Sigmoid colon (tissue), 7 donors: ENCODE data around the gene RDH11. TPM values are rescaled to one million over a fixed set of nuclear protein-coding genes. Genes with fewer than 3 reads are reported as not detected.
"Not testable (repeated sequence)": the region's sequence is repeated elsewhere in the genome, so short reads cannot be mapped to it uniquely, and the experiment has no call there.

ENCODE experiments used
- DNase-seq: peaks from one replicate; pipeline ENCODE4 v3.0.0-alpha.2; 2019
- H3K27ac ChIP-seq, 4 donors: fragments of 200-600 bp; sonication (generic); one replicate each; pipeline ENCODE4 v1.5.1; 2016 to 2019; ENCODE audit warnings: mild to moderate bottlenecking in 1 of 4
- H3K27me3 ChIP-seq, 3 donors: fragments of 200-600 bp; sonication (generic); one replicate each; pipeline ENCODE4 v1.5.1; 2019; ENCODE audit warnings: mild to moderate bottlenecking in 1 of 3
- H3K36me3 ChIP-seq, 4 donors: fragments of 200-600 bp; sonication (generic); one replicate each; pipeline ENCODE4 v1.5.1; 2016 to 2019
- H3K4me1 ChIP-seq, 4 donors: fragments of 200-600 bp; sonication (generic); one replicate each; pipeline ENCODE4 v1.5.1; 2017 to 2019
- H3K4me3 ChIP-seq, 4 donors: fragments of 200-600 bp; sonication (generic); one replicate each; pipeline ENCODE4 v1.5.1; 2017 to 2019; ENCODE audit warnings: mild to moderate bottlenecking in 2 of 4, moderate library complexity in 1 of 4
- H3K9me3 ChIP-seq, 4 donors: fragments of 200-600 bp in 3 of 4; sonication (generic) in 3 of 4; one replicate each; pipeline versions ENCODE4 v1.5.1 to v1.6.1; 2013 to 2019
- CTCF ChIP-seq, 4 experiments: fragments of 450-650 bp in 3 of 4; fragments of 200-600 bp in 1 of 4; IDR thresholded peaks; one replicate each; pipeline ENCODE4 v1.5.1; 2016 to 2019; ENCODE audit warnings: antibody characterized with exemption in 4 of 4, mild to moderate bottlenecking in 3 of 4, moderate library complexity in 2 of 4
- EP300 ChIP-seq, 4 donors: sonication (generic); formaldehyde crosslinking; IDR thresholded peaks; one replicate each; pipeline ENCODE4 v1.6.1; 2017; ENCODE audit warnings: antibody characterized with exemption in 4 of 4
- POLR2A ChIP-seq, 2 donors: fragments of 450-650 bp; IDR thresholded peaks; one replicate each; pipeline ENCODE4 v1.6.1; 2016; ENCODE audit warnings: antibody characterized with exemption in 2 of 2, mild to moderate bottlenecking in 2 of 2, moderate library complexity in 2 of 2
- POLR2AphosphoS5 ChIP-seq, 4 donors: sonication (generic); formaldehyde crosslinking; IDR thresholded peaks; one replicate each; pipeline ENCODE4 v1.6.1; 2017; ENCODE audit warnings: antibody characterized with exemption in 4 of 4
- WGBS, 2 donors: extraction: QIAGEN DNeasy Blood & Tissue Kit; methylation state at CpG; one replicate each; pipeline ENCODE4 v1.1.7; 2013; 5-methylcytosine and 5-hydroxymethylcytosine counted together
- intact Hi-C: fragments of 100-400 bp; cut with DNase I; formaldehyde crosslinking; loops from one replicate; pipeline ENCODE4 v1.15.1; 2023
- polyA plus RNA-seq, 3 donors: library from polyadenylated mRNA; stranded (reverse); fragments of 200-250 nt; gene quantifications; one replicate each; pipeline ENCODE4 v1.2.3, GENCODE V29; 2013
- total RNA-seq, 4 donors: library from RNA; depleted of rRNA; stranded (reverse); fragments of >200 nt; gene quantifications; one replicate each; pipeline ENCODE4 v1.1.0, GENCODE V29; 2016
- donor health status: healthy with polysubstance abuse.
- donor health status: Bipolar disorder and iron deficiency.
- donor health status: healthy.

RDH11 gene
- total and polyA plus RNA-seq, 7 donors = 4.2 to 58.5 (median 34.9) TPM

- H3K27me3 ChIP-seq = no peaks in the 10 kb centered on the region
- no peak for DNase-seq
- H3K9me3 ChIP-seq = no peaks in the 10 kb centered on the region
- TF ChIP-seq CTCF (IDR thresholded peaks at IDR 0.05) (no peak), EP300 (IDR thresholded peaks at IDR 0.05) (no peak), POLR2AphosphoS5 (IDR thresholded peaks at IDR 0.05) (no peak), POLR2A (IDR thresholded peaks at IDR 0.05) (no peak)
- no peak overlapping the region for H3K4me3 ChIP-seq
- peaks cover 0 to 12% (median 9%) of the 10 kb centered on the region in 4 donors for H3K4me1 ChIP-seq
- no peaks in the 10 kb centered on the region for H3K36me3 ChIP-seq
- intact Hi-C loops = no loop called here
- WGBS, 2 donors = 33 to 62% methylated on average over 2 of the region's 2 CpGs
- no peak overlapping the region for H3K27ac ChIP-seq
These were observed 24.3 kb upstream of the RDH11 start for GRCh38 chr14:67719866-67720265.

- H3K36me3 ChIP-seq, H3K4me3 ChIP-seq, H3K27ac ChIP-seq, DNase-seq, H3K9me3 ChIP-seq, H3K27me3 ChIP-seq, intact Hi-C loops: not testable (repeated sequence)
- WGBS, 2 donors = 87 to 94% methylated on average over 3 of the region's 3 CpGs
- H3K4me1 ChIP-seq = peaks cover 0 to 12% (median 9%) of the 10 kb centered on the region in 4 donors
These were observed 23.8 kb upstream of the RDH11 start for GRCh38 chr14:67719385-67719784.

GRCh38 chr14:67718265-67718664, 22.7 kb upstream of the RDH11 start:
- H3K36me3 ChIP-seq = no peaks in the 10 kb centered on the region
- no peaks in the 10 kb centered on the region for H3K27me3 ChIP-seq
- TF ChIP-seq POLR2A (IDR thresholded peaks at IDR 0.05) = no peak
- no peak for TF ChIP-seq POLR2AphosphoS5 (IDR thresholded peaks at IDR 0.05)
- TF ChIP-seq EP300 (IDR thresholded peaks at IDR 0.05) = no peak
- TF ChIP-seq CTCF (IDR thresholded peaks at IDR 0.05) = no peak
- 90% methylated on average over 2 of the region's 2 CpGs for WGBS, 2 donors
- peaks cover 0 to 12% (median 9%) of the 10 kb centered on the region in 4 donors for H3K4me1 ChIP-seq
- intact Hi-C loops = no loop called here
- H3K9me3 ChIP-seq = no peaks in the 10 kb centered on the region
- H3K27ac ChIP-seq = no peak overlapping the region
- H3K4me3 ChIP-seq = no peak overlapping the region
- no peak for DNase-seq

GRCh38 chr14:67717048-67717447, 21.5 kb upstream of the RDH11 start:
- intact Hi-C loops = no loop called here
- WGBS, 2 donors = 78 to 86% methylated on average over 1 of the region's 1 CpG
- no peak overlapping the region for H3K4me3 ChIP-seq

GRCh38 chr14:67710209-67710608, 14.6 kb upstream of the RDH11 start:
- TF ChIP-seq CTCF (IDR thresholded peaks at IDR 0.05) (no peak), EP300 (IDR thresholded peaks at IDR 0.05) (no peak), POLR2A (IDR thresholded peaks at IDR 0.05) (no peak), POLR2AphosphoS5 (IDR thresholded peaks at IDR 0.05) (no peak)
- no peaks in the 10 kb centered on the region for H3K36me3 ChIP-seq
- no peaks in the 10 kb centered on the region for H3K9me3 ChIP-seq
- H3K4me1 ChIP-seq = no peaks in the 10 kb centered on the region
- DNase-seq = no peak
- H3K4me3 ChIP-seq = no peak overlapping the region
- no peak overlapping the region for H3K27ac ChIP-seq
- intact Hi-C loops = no loop called here
- H3K27me3 ChIP-seq = no peaks in the 10 kb centered on the region
- WGBS, 2 donors = 91 to 93% methylated on average over 2 of the region's 2 CpGs

More at GRCh38 chr14:67717048-67717447, 21.5 kb upstream of the RDH11 start:
- Histone ChIP-seq H3K36me3 (no peaks in the 10 kb centered on the region), H3K27me3 (no peaks in the 10 kb centered on the region), H3K9me3 (no peaks in the 10 kb centered on the region), H3K27ac (no peak overlapping the region), H3K4me1 (peaks cover 0 to 3% (median 2%) of the 10 kb centered on the region in 4 donors)
- TF ChIP-seq EP300 (IDR thresholded peaks at IDR 0.05) (no peak), CTCF (IDR thresholded peaks at IDR 0.05) (no peak), POLR2A (IDR thresholded peaks at IDR 0.05) (no peak), POLR2AphosphoS5 (IDR thresholded peaks at IDR 0.05) (no peak)
- no peak for DNase-seq

GRCh38 chr14:67709796-67710195, 14.2 kb upstream of the RDH11 start:
- WGBS, 2 donors = 85 to 88% methylated on average over 1 of the region's 1 CpG

GRCh38 chr14:67709346-67709745, 13.8 kb upstream of the RDH11 start:
- intact Hi-C loops = loop anchor here (10.0 kb wide), 1 partner anchor 195 kb away; no protein-coding TSS in a partner anchor
- not testable (repeated sequence) for H3K4me3 ChIP-seq, DNase-seq, H3K27ac ChIP-seq, H3K9me3 ChIP-seq, H3K27me3 ChIP-seq, H3K36me3 ChIP-seq, H3K4me1 ChIP-seq

More at GRCh38 chr14:67709796-67710195, 14.2 kb upstream of the RDH11 start:
- not testable (repeated sequence) for H3K36me3 ChIP-seq, H3K27me3 ChIP-seq, H3K9me3 ChIP-seq, H3K4me3 ChIP-seq, H3K27ac ChIP-seq, DNase-seq, H3K4me1 ChIP-seq
- intact Hi-C loops = loop anchor here (10.0 kb wide), 1 partner anchor 195 kb away; no protein-coding TSS in a partner anchor
